ENCODE results near the gene RNASE11. TPM values are rescaled to one million over a fixed set of nuclear protein-coding genes. Genes with fewer than 3 reads are reported as not detected.

Gene RNASE11
- total and polyA plus RNA-seq, 11 donors = not detected

- intact Hi-C loops (cut with DNase I) = no loop called here
- no peaks in the 10 kb centered on the region for H3K9me3 ChIP-seq
- WGBS, 4 donors = 91 to 95% (median 93%) methylated on average over 2 of the region's 2 CpGs
- DNase-seq = no peak
- H3K27me3 ChIP-seq = peaks cover 0 to 5% (median 0%) of the 10 kb centered on the region in 9 donors
- no peaks in the 10 kb centered on the region for H3K4me1 ChIP-seq
- ATAC-seq = no peak
- no peak overlapping the region for H3K27ac ChIP-seq
- no peak for TF ChIP-seq CTCF (IDR thresholded peaks at IDR 0.05)
- TF ChIP-seq POLR2A (IDR thresholded peaks at IDR 0.05) = no peak
- H3K4me3 ChIP-seq = no peak overlapping the region
- H3K36me3 ChIP-seq = no peaks in the 10 kb centered on the region
Measured at GRCh38 chr14:20550926-20551325, 36.9 kb downstream of the RNASE11 start.

GRCh38 chr14:20548414-20549158 is 39.2 kb downstream of the RNASE11 start:
- intact Hi-C loops (cut with DNase I) = no loop called here

GRCh38 chr14:20546877-20547276 is 40.9 kb downstream of the RNASE11 start:
- TF ChIP-seq POLR2A (IDR thresholded peaks at IDR 0.05) (no peak), CTCF (IDR thresholded peaks at IDR 0.05) (no peak)
- WGBS, 4 donors = 41 to 64% (median 59%) methylated on average over 2 to 3 of the region's 3 CpGs
- H3K4me3 ChIP-seq = no peak overlapping the region
- H3K36me3 ChIP-seq = no peaks in the 10 kb centered on the region
- peaks cover 0 to 5% (median 0%) of the 10 kb centered on the region in 9 donors for H3K27me3 ChIP-seq
- ATAC-seq (no peak), DNase-seq (no peak)
- H3K27ac ChIP-seq = no peak overlapping the region
- intact Hi-C loops (cut with DNase I) = no loop called here
- no peaks in the 10 kb centered on the region for H3K9me3 ChIP-seq
- H3K4me1 ChIP-seq = no peaks in the 10 kb centered on the region

More at GRCh38 chr14:20548414-20549158, 39.2 kb downstream of the RNASE11 start:
- H3K36me3 ChIP-seq = no peaks in the 10 kb centered on the region
- H3K27me3 ChIP-seq = peaks cover 0 to 5% (median 0%) of the 10 kb centered on the region in 9 donors
- ATAC-seq (no peak), DNase-seq (no peak)
- no peaks in the 10 kb centered on the region for H3K4me1 ChIP-seq
- TF ChIP-seq POLR2A (IDR thresholded peaks at IDR 0.05) (no peak), CTCF (IDR thresholded peaks at IDR 0.05) (no peak)
- H3K4me3 ChIP-seq = no peak overlapping the region
- WGBS, 4 donors = 88 to 95% (median 89%) methylated on average over 10 of the region's 10 CpGs
- no peaks in the 10 kb centered on the region for H3K9me3 ChIP-seq
- no peak overlapping the region for H3K27ac ChIP-seq

- Histone ChIP-seq H3K9me3 (no peaks in the 10 kb centered on the region), H3K27ac (no peak overlapping the region), H3K36me3 (no peaks in the 10 kb centered on the region), H3K4me1 (no peaks in the 10 kb centered on the region), H3K4me3 (no peak overlapping the region), H3K27me3 (no peaks in the 10 kb centered on the region)
- no peak for ATAC-seq
- TF ChIP-seq POLR2A (IDR thresholded peaks at IDR 0.05) = no peak
- 44 to 53% (median 45%) methylated on average over 4 of the region's 4 CpGs for WGBS, 4 donors
- intact Hi-C loops (cut with DNase I) = loop anchor here in 2 of 10 donors (10.0 kb wide), 2 partner anchors 145 to 155 kb away; partner anchors contain the start of genes ANG (in 1 of the 2) and RNASE4 (in 1 of the 2)
- no peak for DNase-seq
Measured at GRCh38 chr14:20539906-20540305, 47.9 kb downstream of the RNASE11 start.

Other genes with a start within 250 kb of the RNASE11 start
- gene PARP2, start 244.4 kb downstream of the RNASE11 start, total RNA-seq = 10 to 100 TPM in 7 of 9 donors, 1 to 10 TPM in 2; 6.8 to 20.0 (median 16.2) TPM
- 10 to 100 TPM; 10.1 to 21.1 TPM for gene PARP2, start 244.4 kb downstream of the RNASE11 start, polyA plus RNA-seq
- gene TEP1, start 174.5 kb downstream of the RNASE11 start, total RNA-seq = 10 to 100 TPM in 4 of 9 donors, 1 to 10 TPM in 5; 4.1 to 31.3 (median 9.8) TPM
- 1 to 10 TPM; 7.4 to 9.0 TPM for gene TEP1, start 174.5 kb downstream of the RNASE11 start, polyA plus RNA-seq
- under 1 TPM; 0.07 to 1.00 (median 0.58) TPM for gene KLHL33, start 151.8 kb downstream of the RNASE11 start, total RNA-seq
- gene KLHL33, start 151.8 kb downstream of the RNASE11 start, polyA plus RNA-seq = under 1 TPM; 0.25 to 0.61 TPM
- 10 to 100 TPM; 16.1 to 40.9 (median 18.5) TPM for gene OSGEP, start 133.2 kb downstream of the RNASE11 start, total RNA-seq
- 10 to 100 TPM; 21.6 to 30.0 TPM for gene OSGEP, start 133.2 kb downstream of the RNASE11 start, polyA plus RNA-seq
- gene APEX1, start 132.8 kb downstream of the RNASE11 start, total RNA-seq = 10 to 100 TPM; 60.4 to 92.6 (median 76.4) TPM
- 100 to 1,000 TPM in 1 of 2 donors, 10 to 100 TPM in 1; 47.9 to 109 TPM for gene APEX1, start 132.8 kb downstream of the RNASE11 start, polyA plus RNA-seq
- 10 to 100 TPM; 12.3 to 25.3 (median 18.0) TPM for gene PIP4P1, start 126.6 kb downstream of the RNASE11 start, total RNA-seq
- gene PIP4P1, start 126.6 kb downstream of the RNASE11 start, polyA plus RNA-seq = 10 to 100 TPM; 13.9 to 39.8 TPM
- gene PNP, start 118.6 kb downstream of the RNASE11 start, total RNA-seq = 10 to 100 TPM in 6 of 9 donors, 1 to 10 TPM in 3; 4.2 to 38.5 (median 10.5) TPM
- gene PNP, start 118.6 kb downstream of the RNASE11 start, polyA plus RNA-seq = 10 to 100 TPM in 1 of 2 donors, 1 to 10 TPM in 1; 5.9 to 29.8 TPM
- under 1 TPM in 5 of 9 donors, not detected in 4; 0.21 to 0.34 (median 0.27) TPM for gene RNASE10, start 82.5 kb downstream of the RNASE11 start, total RNA-seq
- not detected for gene RNASE10, start 82.5 kb downstream of the RNASE11 start, polyA plus RNA-seq
- not detected for gene RNASE9, start 27.0 kb downstream of the RNASE11 start, total RNA-seq
- not detected for gene RNASE9, start 27.0 kb downstream of the RNASE11 start, polyA plus RNA-seq
- not detected for gene RNASE12, start 3.4 kb upstream of the RNASE11 start, total RNA-seq
- gene RNASE12, start 3.4 kb upstream of the RNASE11 start, polyA plus RNA-seq = not detected
- gene OR6S1, start 53.7 kb upstream of the RNASE11 start, total RNA-seq = not detected
- not detected for gene OR6S1, start 53.7 kb upstream of the RNASE11 start, polyA plus RNA-seq
- 10 to 100 TPM in 3 of 9 donors, 1 to 10 TPM in 6; 4.7 to 22.2 (median 8.1) TPM for gene RNASE4, start 96.6 kb upstream of the RNASE11 start, total RNA-seq
- gene RNASE4, start 96.6 kb upstream of the RNASE11 start, polyA plus RNA-seq = 1 to 10 TPM; 9.8 TPM
- 1 to 10 TPM; 2.1 to 9.3 (median 4.0) TPM for gene ANG, start 100.8 kb upstream of the RNASE11 start, total RNA-seq
- gene ANG, start 100.8 kb upstream of the RNASE11 start, polyA plus RNA-seq = 1 to 10 TPM; 3.3 to 4.3 TPM
- not detected for gene EDDM3A, start 157.9 kb upstream of the RNASE11 start, total RNA-seq
- gene EDDM3A, start 157.9 kb upstream of the RNASE11 start, polyA plus RNA-seq = not detected
- gene EDDM3B, start 180.4 kb upstream of the RNASE11 start, total RNA-seq = not detected
- gene EDDM3B, start 180.4 kb upstream of the RNASE11 start, polyA plus RNA-seq = not detected
- gene RNASE6, start 193.3 kb upstream of the RNASE11 start, total RNA-seq = 10 to 100 TPM in 2 of 9 donors, 1 to 10 TPM in 7; 2.5 to 39.9 (median 5.2) TPM
- 1 to 10 TPM; 1.1 to 6.3 TPM for gene RNASE6, start 193.3 kb upstream of the RNASE11 start, polyA plus RNA-seq
- gene RNASE1, start 214.8 kb upstream of the RNASE11 start, total RNA-seq = 100 to 1,000 TPM; 127 to 654 (median 294) TPM
- gene RNASE1, start 214.8 kb upstream of the RNASE11 start, polyA plus RNA-seq = 100 to 1,000 TPM; 199 to 242 TPM